ENCODE measurements around the gene CD276. TPM values are rescaled to one million over a fixed set of nuclear protein-coding genes. Genes with fewer than 3 reads are reported as not detected.
"Not testable (repeated sequence)": the region's sequence is repeated elsewhere in the genome, so short reads cannot be mapped to it uniquely, and the experiment has no call there.

The CD276 gene
- total RNA-seq, 1 donor from 2014 or later, result 35.6 TPM

DNA sequence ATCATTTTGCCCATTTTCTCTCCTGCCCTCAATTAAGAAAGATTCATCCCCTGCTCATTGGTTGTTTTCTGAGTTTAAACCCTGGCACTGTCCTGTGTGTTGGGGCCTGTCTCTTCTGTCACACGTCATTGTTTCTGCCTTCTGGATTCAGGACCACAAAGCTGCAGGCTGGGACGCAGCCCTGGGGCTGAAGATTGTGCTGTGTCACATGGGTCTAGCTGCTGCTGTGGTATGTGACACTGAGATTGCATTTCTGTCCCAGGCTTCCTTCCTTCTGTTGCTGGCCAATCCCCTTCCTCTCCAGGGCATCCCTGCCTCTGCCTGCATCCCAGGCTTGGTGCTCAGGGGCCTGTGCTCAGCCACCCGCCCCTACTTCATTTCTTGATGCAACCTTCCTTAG, 40.0 kb downstream of the CD276 start:
- peak; percentile 55 for DNase-seq (ENCODE audit: missing footprints)
- peak; percentile 30 for ATAC-seq
- intact Hi-C loops (cut with DNase I), result no loop called here

DNA sequence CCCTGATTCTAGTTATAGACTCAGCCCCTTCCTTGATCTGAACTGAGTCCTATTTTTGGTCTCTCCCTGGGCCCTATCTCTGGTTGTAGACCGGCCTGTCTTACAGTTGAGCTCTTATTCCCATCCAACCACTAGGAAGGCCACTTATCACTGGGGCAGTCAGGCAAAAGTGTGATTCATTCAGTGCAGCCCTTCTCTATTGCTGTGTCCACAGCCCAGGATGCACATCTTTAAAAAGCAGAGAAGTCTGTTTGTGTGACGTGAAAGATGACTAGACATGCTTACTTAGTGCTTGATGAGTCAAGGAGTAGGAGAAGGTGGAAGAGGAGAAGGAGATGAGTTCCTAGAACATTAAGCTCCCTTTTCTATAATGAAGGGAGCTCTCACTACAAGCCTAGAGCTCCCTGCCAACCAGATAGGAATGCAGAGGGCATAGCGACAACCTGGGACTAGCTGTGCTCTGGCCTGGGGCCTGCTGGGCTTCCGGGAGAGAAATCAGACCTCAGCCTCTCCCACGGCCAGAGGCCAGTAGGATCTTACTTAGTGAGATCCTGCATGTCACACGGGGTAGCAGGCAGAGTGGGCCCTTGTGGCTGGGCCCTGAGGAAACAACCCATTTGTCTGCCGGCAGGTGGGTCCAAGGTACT, 43.3 kb downstream of the CD276 start:
- peak; percentile 75 for ATAC-seq
- no peak for DNase-seq (ENCODE audit: missing footprints)
- intact Hi-C loops (cut with DNase I), result no loop called here

DNA sequence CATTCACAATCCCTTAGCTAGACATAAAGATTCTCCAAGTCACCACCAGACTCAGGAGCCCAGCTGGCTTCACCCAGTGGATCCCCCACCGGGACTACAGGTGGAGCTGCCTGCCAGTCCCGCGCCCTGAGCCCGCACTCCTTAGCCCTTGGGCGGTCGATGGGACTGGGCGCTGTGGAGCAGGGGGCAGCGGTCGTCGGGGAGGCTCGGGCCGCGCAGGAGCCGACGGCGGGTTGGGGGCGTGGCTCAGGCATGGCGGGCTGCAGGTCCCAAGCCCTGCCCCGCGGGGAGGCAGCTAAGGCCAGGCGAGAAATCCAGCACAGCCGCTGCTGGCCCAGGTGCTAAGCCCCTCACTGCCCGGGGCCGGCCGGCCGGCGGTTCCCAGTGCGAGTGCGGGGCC, 47.9 kb downstream of the CD276 start:
- ATAC-seq; intact Hi-C loops (cut with DNase I): not testable (repeated sequence)
- DNase-seq (ENCODE audit: missing footprints), result peak; percentile 25

DNA sequence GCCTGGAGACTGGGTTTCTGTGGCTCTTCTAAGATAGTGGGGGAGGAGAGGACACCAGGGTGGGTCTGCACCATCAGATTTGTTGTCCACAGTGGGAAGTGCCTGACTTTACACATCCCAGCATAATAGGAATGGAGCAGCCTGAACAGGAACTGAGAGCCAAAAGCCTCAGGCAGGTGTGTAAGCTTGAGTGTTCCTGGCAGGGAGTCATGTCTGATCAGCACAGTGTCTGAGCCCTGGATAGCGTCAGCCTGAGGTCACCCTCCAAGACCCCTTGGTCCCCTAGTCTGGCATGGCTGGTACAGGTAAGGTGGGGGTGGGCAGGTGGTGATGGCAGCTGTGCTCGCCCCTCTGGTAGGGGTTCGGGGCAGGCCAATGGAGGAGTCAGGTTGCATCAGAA, 48.7 kb downstream of the CD276 start:
- peak; percentile 37 for DNase-seq (ENCODE audit: missing footprints)
- intact Hi-C loops (cut with DNase I), result no loop called here
- no peak for ATAC-seq

DNA sequence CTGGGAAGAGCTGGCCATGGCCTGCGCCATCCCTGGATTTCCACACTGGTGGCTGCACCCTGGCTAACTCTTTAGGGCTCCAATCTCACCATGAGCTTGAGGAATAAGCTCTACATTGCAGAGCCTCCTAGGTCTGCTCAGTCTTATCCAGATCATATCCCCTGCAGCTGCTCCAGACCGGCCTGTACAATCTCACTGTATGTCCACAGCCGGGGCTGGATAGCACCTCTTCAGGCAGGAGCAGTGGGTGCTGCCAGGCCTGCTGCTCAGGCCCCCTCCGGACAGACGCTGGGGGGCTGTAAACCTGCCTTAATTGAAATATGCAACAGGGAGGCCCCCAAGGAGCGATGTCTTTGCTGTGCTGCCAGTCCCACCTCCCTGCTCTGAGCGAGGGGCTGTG, 53.4 kb downstream of the CD276 start:
- no peak for ATAC-seq

DNA sequence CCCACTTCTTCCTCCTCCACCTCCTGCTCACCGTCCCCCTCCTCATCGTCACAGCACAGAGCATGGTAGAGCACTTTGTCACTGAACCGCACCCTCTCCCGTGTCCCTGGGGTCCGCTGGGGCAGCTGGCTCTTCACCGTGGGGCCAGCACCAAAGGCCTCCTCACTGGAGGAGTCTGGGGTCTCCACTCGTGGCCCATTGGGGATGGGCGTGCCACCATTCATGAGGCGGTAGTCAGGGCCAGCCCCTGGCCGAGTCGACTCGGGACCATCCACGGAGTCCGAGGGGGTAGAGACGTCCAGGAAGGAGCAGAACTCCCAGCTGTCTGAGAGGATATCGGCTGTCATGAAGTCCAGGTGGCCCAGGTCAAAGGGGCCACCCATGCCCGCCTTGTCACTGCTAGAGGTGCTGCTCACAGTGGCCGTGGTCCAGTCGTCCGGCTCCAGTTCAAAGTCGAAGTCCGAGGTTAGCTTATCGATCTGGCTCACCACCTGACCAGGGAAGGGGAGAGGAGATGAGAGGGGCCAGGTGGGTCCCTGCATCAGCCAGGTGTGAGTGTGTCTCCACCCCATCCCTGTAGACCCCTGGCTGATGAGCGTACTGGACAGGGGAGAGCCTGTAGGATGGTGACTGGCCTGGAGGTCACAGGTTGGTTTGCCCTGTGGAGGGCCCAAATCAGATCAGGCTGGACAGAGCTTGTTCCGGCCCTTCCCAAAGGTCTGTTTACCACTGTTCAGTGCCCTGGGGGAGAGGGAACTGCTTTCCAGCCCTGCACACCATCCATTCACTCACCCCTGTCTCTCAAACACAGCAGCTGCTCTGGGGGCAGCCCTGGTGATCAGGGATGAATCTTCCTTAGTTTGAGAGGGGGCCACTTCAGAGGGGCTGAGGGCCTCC, 56.2 kb downstream of the CD276 start:
- intact Hi-C loops (cut with DNase I), result loop anchor here (5.0 kb wide), 1 partner anchor 62 kb away; no protein-coding TSS in a partner anchor
- DNase-seq (ENCODE audit: missing footprints), result no peak
- ATAC-seq, result no peak

More for the DNA sequence above, 53.4 kb downstream of the CD276 start:
- intact Hi-C loops (cut with DNase I), result no loop called here
- no peak for DNase-seq (ENCODE audit: missing footprints)

DNA sequence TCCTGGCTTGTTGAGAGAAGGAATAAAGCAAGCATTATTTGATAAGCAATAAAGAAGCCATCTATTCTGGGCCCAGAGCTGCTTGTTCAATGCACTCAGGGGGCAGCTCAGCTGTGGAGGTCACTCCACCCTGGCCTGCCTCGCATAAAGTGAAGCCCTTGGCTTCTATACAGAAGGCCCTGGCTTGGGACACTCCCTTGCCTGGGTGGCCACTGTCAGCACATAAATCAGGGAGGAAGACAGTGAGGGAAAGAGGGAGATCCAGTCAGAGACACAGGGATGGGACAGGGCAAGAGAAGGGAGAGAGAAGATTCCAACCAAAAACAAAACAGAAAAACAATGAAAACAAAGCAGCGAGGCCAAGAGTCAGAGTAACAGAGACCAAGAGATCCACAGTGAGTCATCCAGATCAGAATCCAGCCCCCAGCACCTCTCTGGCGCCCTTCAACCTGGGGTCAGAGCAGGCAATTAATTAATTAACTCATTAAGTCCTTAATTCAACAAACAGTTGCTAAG, 57.2 kb downstream of the CD276 start:
- no peak for DNase-seq (ENCODE audit: missing footprints)
- ATAC-seq, result no peak
- intact Hi-C loops (cut with DNase I), result loop anchor here (5.0 kb wide), 1 partner anchor 61 kb away; no protein-coding TSS in a partner anchor

DNA sequence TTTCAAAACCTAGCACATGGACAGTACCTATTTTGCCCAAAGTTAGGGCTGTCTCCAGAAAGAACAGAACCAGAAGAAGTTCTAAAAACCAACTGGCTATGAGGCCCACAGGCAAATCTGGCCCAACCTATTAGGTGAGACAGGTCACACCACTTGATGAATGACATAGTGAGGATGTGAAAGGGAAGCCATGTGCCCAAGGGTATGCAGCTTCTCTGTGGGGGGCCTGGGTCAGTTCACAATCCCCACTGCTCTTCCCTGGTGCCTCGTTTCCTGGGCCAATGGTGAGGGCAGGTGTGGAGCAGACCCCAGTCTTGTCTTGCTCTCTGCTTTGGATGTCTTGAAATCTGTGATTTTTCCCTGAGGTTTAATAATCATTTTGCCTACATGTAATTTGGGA, 60.1 kb downstream of the CD276 start:
- DNase-seq (ENCODE audit: missing footprints), result no peak
- no peak for ATAC-seq
- intact Hi-C loops (cut with DNase I), result loop anchor here (5.0 kb wide), 1 partner anchor 58 kb away; no protein-coding TSS in a partner anchor

DNA sequence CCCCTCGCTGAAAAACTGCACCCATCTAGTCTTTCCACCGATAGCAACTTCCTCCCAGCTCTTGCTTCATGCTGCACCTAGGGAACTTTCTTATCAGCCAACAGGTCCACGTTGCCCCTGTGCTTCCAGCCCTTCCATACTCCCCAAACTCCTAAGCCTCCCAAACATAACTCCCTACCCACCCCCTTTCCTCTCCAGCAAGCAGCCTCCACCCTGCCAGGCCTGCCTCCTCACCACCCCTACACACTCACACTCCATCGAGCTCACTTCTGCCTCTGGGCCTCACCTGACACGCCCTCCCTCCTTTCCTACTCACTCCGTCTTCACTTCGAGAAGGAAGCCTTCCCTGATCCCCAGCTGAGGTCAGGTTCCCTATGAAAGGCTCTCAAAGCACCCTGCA, 60.9 kb downstream of the CD276 start:
- ATAC-seq (no peak), DNase-seq (ENCODE audit: missing footprints) (no peak)
- intact Hi-C loops (cut with DNase I), result no loop called here

DNA sequence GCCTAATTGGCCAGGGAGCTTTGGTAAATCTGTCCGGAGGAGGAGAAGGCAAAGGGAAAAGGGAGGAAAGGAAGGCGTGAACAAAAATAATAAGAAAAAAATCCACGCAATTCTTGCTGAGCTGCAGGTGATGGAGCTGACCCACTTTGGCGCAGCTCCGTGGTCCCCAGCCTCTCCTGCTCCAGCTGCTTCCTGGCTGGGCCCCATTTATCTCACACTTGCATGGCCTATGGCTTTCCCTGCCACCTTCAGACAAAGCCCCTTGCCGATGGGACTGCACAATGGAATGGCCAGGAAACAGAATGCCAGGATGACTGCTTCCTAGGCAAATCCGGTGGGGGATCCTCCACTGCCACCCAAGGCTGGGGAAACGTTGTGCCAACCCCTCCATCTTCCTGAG, 62.1 kb downstream of the CD276 start:
- intact Hi-C loops (cut with DNase I), result no loop called here
- ATAC-seq, result no peak
- no peak for DNase-seq (ENCODE audit: missing footprints)

DNA sequence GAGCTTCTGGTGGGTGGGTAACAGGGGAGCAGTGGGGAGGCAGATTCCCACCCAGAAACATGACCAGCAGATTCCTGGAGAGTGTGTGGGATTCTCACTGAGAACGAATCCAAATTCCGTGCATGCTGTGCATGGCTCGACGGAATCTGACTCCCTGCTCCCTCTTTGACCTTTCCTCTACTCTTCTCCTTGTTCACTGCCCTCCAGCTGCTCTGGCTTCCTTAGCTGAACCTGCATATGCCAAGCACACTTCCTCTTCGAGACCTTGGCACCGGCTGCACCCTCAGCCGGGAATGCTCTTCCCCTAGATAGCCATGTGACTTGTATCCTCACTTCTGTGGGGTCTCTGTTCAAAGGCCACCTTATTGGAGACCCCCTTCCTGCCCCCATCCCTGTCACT, 62.7 kb downstream of the CD276 start:
- intact Hi-C loops (cut with DNase I), result no loop called here
- ATAC-seq (no peak), DNase-seq (ENCODE audit: missing footprints) (no peak)

DNA sequence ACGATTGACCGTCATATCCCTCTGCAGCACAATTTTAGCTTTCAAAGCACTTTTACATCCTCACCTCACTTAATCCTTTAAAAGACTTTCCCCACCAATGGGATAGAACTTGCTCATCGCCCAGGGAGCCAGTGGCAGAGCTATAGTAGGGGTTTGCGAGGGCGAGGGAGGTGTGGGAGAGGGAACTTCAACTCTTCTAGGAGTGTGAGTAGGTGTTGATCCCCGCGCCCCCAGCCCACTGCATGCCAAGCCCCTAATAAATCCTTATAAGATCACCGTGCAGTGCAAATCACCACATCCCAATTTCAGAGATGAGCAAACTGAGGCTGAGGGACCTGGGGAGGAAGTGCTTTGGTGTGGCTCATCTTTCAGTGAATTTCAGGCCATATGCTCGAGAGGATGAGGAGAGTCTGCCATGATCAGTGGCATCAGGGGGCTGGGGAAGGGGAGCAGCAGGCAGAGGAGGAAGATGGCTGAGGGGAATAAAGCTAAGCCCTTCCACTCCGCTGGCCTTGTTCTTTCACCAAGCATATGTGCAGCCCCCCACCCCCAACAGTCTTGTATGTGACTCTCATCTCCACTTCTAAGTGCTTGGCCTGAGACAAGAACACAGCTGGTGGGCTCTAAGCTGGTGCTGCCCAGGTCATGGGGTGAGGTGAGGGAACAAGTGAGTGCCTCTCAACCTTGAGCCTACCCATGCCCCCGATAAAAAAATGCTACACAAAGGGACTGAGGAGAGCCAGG, 63.8 kb downstream of the CD276 start:
- intact Hi-C loops (cut with DNase I), result no loop called here

DNA sequence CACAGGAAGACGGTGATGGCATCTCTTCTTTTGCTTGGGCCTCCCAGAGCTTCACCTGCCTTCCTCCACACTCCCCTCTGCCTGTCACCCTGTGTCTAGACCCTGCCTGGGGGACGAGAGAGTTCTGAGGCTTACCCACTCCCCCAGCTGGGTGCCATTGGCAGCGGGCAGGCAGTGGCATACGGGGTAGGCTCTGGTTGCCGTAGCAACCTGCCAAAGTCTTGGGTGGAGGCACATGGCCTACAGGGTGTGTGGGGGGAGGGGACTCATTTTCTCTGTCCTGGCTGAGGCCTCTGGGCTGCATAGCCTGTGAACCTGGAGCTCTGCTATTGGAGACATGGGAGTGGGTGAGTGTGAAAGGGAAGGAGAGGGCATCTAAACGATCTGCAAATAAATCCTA, 64.5 kb downstream of the CD276 start:
- intact Hi-C loops (cut with DNase I), result no loop called here
- DNase-seq (ENCODE audit: missing footprints), result no peak
- no peak for ATAC-seq

More for the DNA sequence above, 63.8 kb downstream of the CD276 start:
- ATAC-seq, result no peak
- DNase-seq (ENCODE audit: missing footprints), result no peak

DNA sequence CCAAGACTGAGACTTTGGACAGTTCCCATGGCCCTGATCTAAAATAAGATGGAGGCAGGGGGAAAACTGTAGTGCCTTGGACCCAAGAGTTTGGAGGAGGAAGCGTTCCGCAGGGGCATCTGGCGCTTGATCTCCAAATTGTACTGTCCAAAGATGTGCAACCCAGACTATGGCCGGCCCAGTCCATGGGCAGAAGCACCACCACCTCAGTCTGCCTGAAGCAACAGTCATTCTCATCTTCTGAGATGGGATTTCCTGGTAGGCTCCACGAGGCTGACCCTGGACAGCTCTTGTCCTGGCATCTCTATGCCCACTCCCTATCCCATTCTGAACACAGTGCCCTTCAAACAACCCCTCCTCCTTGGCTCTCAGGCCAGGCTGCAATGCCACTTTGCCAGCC, 65.3 kb downstream of the CD276 start:
- no peak for ATAC-seq

DNA sequence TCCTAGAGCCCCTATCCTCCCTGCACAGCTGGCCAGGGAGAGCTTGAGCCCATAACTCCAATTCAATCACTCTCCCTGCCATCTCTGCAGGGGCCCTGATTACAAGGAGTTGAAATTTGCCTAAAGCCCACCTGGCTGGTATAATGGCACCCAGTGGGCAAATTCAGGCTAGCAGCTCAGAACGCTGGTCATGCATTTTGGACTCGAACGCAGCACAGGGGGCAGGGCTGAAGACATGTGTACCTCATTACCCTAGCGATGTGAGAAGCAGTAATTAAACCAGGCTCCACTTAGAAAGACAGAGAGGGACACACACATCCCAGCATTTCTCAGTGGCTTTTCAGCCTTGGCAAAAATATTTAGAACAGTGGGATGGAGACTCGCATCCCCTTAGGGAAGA, 65.8 kb downstream of the CD276 start:
- intact Hi-C loops (cut with DNase I), result no loop called here
- ATAC-seq (no peak), DNase-seq (ENCODE audit: missing footprints) (no peak)

More for the DNA sequence above, 65.3 kb downstream of the CD276 start:
- intact Hi-C loops (cut with DNase I), result no loop called here
- DNase-seq (ENCODE audit: missing footprints), result no peak

DNA sequence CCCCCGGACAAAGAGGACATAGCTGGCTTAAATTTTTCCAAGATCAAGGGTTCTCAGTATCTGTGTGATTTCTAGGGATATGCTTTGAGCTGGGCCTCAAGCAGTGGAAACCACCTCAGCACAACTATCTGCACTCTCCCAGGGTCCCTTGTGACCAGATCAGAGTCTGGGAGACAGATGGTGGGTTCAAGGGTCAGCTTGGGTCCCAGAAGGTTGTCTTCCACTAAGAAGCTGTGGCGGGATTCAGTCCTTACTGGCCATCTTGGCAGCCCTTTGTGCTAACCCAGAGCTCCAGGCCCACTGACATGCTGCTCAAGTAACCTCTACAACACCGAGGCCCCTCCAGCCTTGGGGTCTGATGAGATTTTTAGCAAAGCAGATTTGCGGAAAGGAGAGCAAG, 66.3 kb downstream of the CD276 start:
- no peak for ATAC-seq
- intact Hi-C loops (cut with DNase I), result no loop called here
- no peak for DNase-seq (ENCODE audit: missing footprints)

DNA sequence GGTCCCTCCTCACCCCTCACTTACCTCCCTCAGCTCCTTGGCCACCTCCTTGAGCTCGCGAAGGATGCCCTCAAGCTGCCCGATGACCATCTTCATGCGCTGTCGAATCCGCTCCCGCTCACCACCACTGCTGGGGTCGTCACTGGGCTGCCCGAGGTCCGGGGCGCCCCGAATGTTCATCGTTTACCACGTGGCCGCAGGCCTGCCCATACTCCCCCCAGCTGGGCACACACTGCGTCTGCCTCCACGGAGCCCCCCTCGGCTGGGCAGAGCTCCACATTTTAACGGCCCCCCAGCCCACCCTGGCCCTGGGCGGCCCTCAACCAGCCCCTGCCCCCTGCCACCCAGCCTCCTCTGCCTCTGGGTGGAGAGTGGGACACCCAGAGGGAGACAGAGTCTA, 66.8 kb downstream of the CD276 start:
- no peak for ATAC-seq
- intact Hi-C loops (cut with DNase I), result no loop called here
- DNase-seq (ENCODE audit: missing footprints), result no peak

DNA sequence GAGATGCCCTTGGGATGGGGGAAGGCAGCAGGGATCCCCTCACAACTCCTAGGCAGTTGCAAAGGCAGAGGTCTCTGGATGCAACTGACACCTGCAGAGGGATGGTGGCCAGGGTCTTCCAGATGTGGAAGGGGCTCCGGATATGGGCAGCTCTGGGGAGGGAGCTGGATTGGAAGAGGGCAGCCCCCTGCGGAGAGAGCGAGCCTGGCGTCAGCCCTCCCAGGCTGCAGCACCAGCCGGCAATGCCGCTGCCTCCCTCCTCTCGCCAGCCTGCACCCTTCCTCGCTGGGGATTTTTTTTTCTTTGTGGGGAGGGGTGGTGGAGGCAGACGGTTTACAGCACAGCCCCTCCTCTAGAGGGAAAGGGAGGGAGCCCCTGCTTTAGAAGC, 67.3 kb downstream of the CD276 start:
- DNase-seq (ENCODE audit: missing footprints), result no peak
- intact Hi-C loops (cut with DNase I), result no loop called here
- no peak for ATAC-seq
